ENCODE results near the gene WWC2. TPM values are rescaled to one million over a fixed set of nuclear protein-coding genes. Genes with fewer than 3 reads are reported as not detected.

The WWC2 gene
- 11.0 to 19.3 TPM (median 17.3 TPM) in 5 replicates for total RNA-seq (2022; extraction: Qiagen RNA extraction)

GRCh38 chr4:183098723-183099536 lies at the start of gene WWC2:
Gene WWC2, plus strand, starts transcription at chr4:183099257. Its CDS starts 235 bp downstream, at chr4:183099492.

GRCh38 chr4:183320211-183321059 lies 221.4 kb downstream of the WWC2 start, which contains the start of gene CLDN22:
Gene CLDN22, minus strand, starts transcription at chr4:183320276. Its CDS starts 58 bp downstream, at chr4:183320218.

GRCh38 chr4:183322326-183322725 lies 223.3 kb downstream of the WWC2 start, which contains the start of gene CLDN24:
Gene CLDN24, minus strand, starts transcription at chr4:183322426. Its CDS starts 0 bp downstream, at chr4:183322426.

Other genes with a start within 250 kb of the WWC2 start
- gene DCTD, start 181.9 kb upstream of the WWC2 start, total RNA-seq (2022; extraction: Qiagen RNA extraction): 70.9 to 86.5 TPM (median 73.9 TPM) in 5 replicates
- gene CLDN22, start 221.0 kb downstream of the WWC2 start, total RNA-seq (2022; extraction: Qiagen RNA extraction): not detected in 5 replicates
- not detected in 5 replicates for gene CLDN24, start 223.2 kb downstream of the WWC2 start, total RNA-seq (2022; extraction: Qiagen RNA extraction)

Data from A549 treated with Hydrocortisone at 1 μM for 4 hours (cell line).